ENCODE measurements around the gene TP53. TPM values are rescaled to one million over a fixed set of nuclear protein-coding genes. Genes with fewer than 3 reads are reported as not detected.

TP53 gene
- total and polyA plus RNA-seq, 2 of the 4 experiments (the other 2 are of a cell fraction), result 31.2 to 48.5 TPM

- Histone ChIP-seq H3K9me1 (ENCODE audit: insufficient read depth, low read length) (0 out of 2 replicates have a peak, but pooled peaks cover 4% of the 10 kb centered on the region), H3K27me3 (ENCODE audit: control insufficient read depth, insufficient read depth, low read length) (peaks cover 69% of the 10 kb centered on the region), H2AK5ac (ENCODE audit: low read depth, low read length) (no peak within 1 kb of the TSS), H3K14ac (replicated peaks; ENCODE audit: low read depth, low read length) (peak within 1 kb of the TSS; percentile 39; the same call in 1 of the 2 replicates), H3K36me3 (ENCODE audit: control insufficient read depth, insufficient read depth, low read length) (no peaks in the 10 kb centered on the region), H3K4ac (ENCODE audit: low read depth, low read length) (peak within 1 kb of the TSS; percentile 27), H3K18ac (ENCODE audit: low read depth, low read length) (no peak within 1 kb of the TSS), H2BK5ac (ENCODE audit: low read depth, low read length, poor library complexity, severe bottlenecking) (no peak within 1 kb of the TSS), H4K20me1 (ENCODE audit: insufficient read depth, low read length) (no peaks in the 10 kb centered on the region; the same call in 1 of the 2 replicates), H3K9me3 (ENCODE audit: control insufficient read depth, insufficient read depth, low read length) (no peaks in the 10 kb centered on the region), H2BK120ac (ENCODE audit: low read depth, low read length) (peak within 1 kb of the TSS; percentile 42; the same call in 1 of the 2 replicates), H2BK15ac (ENCODE audit: low read depth, low read length) (peak within 1 kb of the TSS; percentile 67; the same call in 1 of the 3 replicates), H3K9ac (ENCODE audit: low read depth, low read length) (peak within 1 kb of the TSS; percentile 83), H3K4me3 (ENCODE audit: insufficient read depth, low read depth, low read length) (peak within 1 kb of the TSS; percentile 73), H2AK9ac (replicated peaks; ENCODE audit: low read depth, low read length, poor library complexity) (peak within 1 kb of the TSS; percentile 39), H3K23ac (ENCODE audit: low read depth, low read length) (no peak within 1 kb of the TSS), H2BK20ac (ENCODE audit: low read depth, low read length) (no peak within 1 kb of the TSS), H4K5ac (ENCODE audit: low read depth, low read length) (peak within 1 kb of the TSS; percentile 52), H4K8ac (ENCODE audit: low read depth in 2 of 2, low read length in 2 of 2) (peak within 1 kb of the TSS; percentile 80 to 91; a peak in 3 of 4 replicates), H3K4me2 (ENCODE audit: low read depth, low read length) (peak within 1 kb of the TSS; percentile 88), H3K27ac (ENCODE audit: insufficient read depth, low read length) (peak within 1 kb of the TSS; percentile 65; the same call in 1 of the 2 replicates), H2AFZ (replicated peaks; ENCODE audit: low read length, poor library complexity) (peak within 1 kb of the TSS; percentile 98), H3K4me1 (ENCODE audit: control insufficient read depth, insufficient read depth, low read length) (peaks cover 5% of the 10 kb centered on the region; the same call in 1 of the 2 replicates), H3K79me1 (ENCODE audit: low read depth in 1 of 2, low read length in 2 of 2) (no peaks in the 10 kb centered on the region), H3K56ac (ENCODE audit: extremely low read depth, insufficient read depth, low read length) (no peak within 1 kb of the TSS), H4K91ac (ENCODE audit: insufficient read depth, low read depth, low read length) (peak within 1 kb of the TSS; percentile 48; the same call in 1 of the 2 replicates)
- BruUV-seq (replicated peaks), result no TSS peak
- 0% methylated on average over 16 of the region's 64 CpGs; no CpG with 5 or more reads in 1 of the 2 experiments for WGBS, 2 experiments (ENCODE audit: extremely low coverage in 2 of 2, insufficient read length in 1 of 2)
- DNase-seq, result peak; percentile 90
- intact Hi-C loops (cut with micrococcal nuclease), result loop anchor here (1.0 kb wide), 1 partner anchor 83 kb away; no protein-coding TSS in a partner anchor
- in situ Hi-C loops (cut with MboI; ENCODE audit: low sequenced_read_pairs), result no loop called here
- dilution Hi-C loops (cut with HindIII; ENCODE audit: low sequenced_read_pairs, unreplicated experiment), result no loop called here
- peak; percentile 92 for ATAC-seq (ENCODE audit: low read depth)
- ChIA-PET POLR2A (ENCODE audit: unreplicated experiment) (no interaction called here), CTCF (interaction anchor here (0.6 to 1.4 kb wide), 3 partner anchors 16 to 29 kb away, joined by 3 to 5 read pairs (median 4); partner anchors contain the start of genes TP53 and WRAP53)
- TF ChIP-seq, protein P1, sequence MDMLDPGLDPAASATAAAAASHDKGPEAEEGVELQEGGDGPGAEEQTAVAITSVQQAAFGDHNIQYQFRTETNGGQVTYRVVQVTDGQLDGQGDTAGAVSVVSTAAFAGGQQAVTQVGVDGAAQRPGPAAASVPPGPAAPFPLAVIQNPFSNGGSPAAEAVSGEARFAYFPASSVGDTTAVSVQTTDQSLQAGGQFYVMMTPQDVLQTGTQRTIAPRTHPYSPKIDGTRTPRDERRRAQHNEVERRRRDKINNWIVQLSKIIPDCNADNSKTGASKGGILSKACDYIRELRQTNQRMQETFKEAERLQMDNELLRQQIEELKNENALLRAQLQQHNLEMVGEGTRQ (IDR thresholded peaks at IDR 0.05; ENCODE audit: low read depth, low read length), result no peak
- 0 out of 2 replicates have a peak, but pooled peaks have one; percentile 51 for TF ChIP-seq BHLHE40 (IDR thresholded peaks at IDR 0.05; ENCODE audit: low read depth, low read length)
- peak; percentile 52 for TF ChIP-seq SMC3 (IDR thresholded peaks at IDR 0.05; ENCODE audit: low read depth, low read length)
- TF ChIP-seq NFE2L2 (IDR thresholded peaks at IDR 0.05; ENCODE audit: low read depth, low read length), result no peak
- peak; percentile 93 for TF ChIP-seq MAZ (IDR thresholded peaks at IDR 0.05; ENCODE audit: borderline replicate concordance, low read depth, low read length)
- TF ChIP-seq CEBPB (IDR thresholded peaks at IDR 0.05; ENCODE audit: low read depth, low read length), result no peak
- peak; percentile 57 for TF ChIP-seq CTCF (conservative IDR thresholded peaks at IDR 0.05; ENCODE audit: low read depth, low read length)
- TF ChIP-seq FOS (IDR thresholded peaks at IDR 0.05; ENCODE audit: low read depth, low read length), result no peak
- TF ChIP-seq RAD21 (IDR thresholded peaks at IDR 0.05; ENCODE audit: low read length), result peak; percentile 58
- TF ChIP-seq, protein P2, sequence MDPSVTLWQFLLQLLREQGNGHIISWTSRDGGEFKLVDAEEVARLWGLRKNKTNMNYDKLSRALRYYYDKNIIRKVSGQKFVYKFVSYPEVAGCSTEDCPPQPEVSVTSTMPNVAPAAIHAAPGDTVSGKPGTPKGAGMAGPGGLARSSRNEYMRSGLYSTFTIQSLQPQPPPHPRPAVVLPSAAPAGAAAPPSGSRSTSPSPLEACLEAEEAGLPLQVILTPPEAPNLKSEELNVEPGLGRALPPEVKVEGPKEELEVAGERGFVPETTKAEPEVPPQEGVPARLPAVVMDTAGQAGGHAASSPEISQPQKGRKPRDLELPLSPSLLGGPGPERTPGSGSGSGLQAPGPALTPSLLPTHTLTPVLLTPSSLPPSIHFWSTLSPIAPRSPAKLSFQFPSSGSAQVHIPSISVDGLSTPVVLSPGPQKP (IDR thresholded peaks at IDR 0.05; ENCODE audit: borderline replicate concordance, low read depth, low read length), result no peak
- TF ChIP-seq POLR2A (IDR thresholded peaks at IDR 0.05; ENCODE audit: low read depth, low read length), result no peak
- no peak for TF ChIP-seq RFX5 (IDR thresholded peaks at IDR 0.05; ENCODE audit: low read depth, low read length)
- TF ChIP-seq MXI1 (IDR thresholded peaks at IDR 0.05; ENCODE audit: borderline replicate concordance, low read depth, low read length), result no peak
These were observed 29.8 kb upstream of the TP53 start, which contains the start of gene DNAH2 for GRCh38 chr17:7716901-7717755. Gene DNAH2, plus strand, starts transcription at chr17:7717744. Its CDS starts 1,991 bp downstream, at chr17:7719735.
